GM04503 (cell line): ENCODE measurements around the gene TMEM30A.
A peak's percentile ranks its signal among the peaks of the same experiment; 100 is the strongest.

Experiments
- DNase-seq: peaks from one replicate; pipeline ENCODE4 v3.0.0-alpha.2; 2012; ENCODE audit warnings: low read depth

TMEM30A gene

GRCh38 chr6:75284632-75285282 is at the start of gene TMEM30A:
TMEM30A (minus strand) TSS chr6:75284792; CDS start chr6:75284638, 154 bp downstream.
- peak; percentile 95 for DNase-seq

- no peak for DNase-seq
Observed at GRCh38 chr6:75333676-75334200, 49.1 kb upstream of the TMEM30A start.

GRCh38 chr6:75331151-75331550 is 46.6 kb upstream of the TMEM30A start:
- peak; percentile 89 for DNase-seq

- DNase-seq: no peak
Observed at GRCh38 chr6:75329703-75330102, 45.1 kb upstream of the TMEM30A start.

- no peak for DNase-seq
Observed at GRCh38 chr6:75327807-75328206, 43.2 kb upstream of the TMEM30A start.

GRCh38 chr6:75326557-75327258 is 42.1 kb upstream of the TMEM30A start:
- no peak for DNase-seq

GRCh38 chr6:75318900-75319299 is 34.3 kb upstream of the TMEM30A start:
- DNase-seq: no peak

GRCh38 chr6:75317503-75318206 is 33.1 kb upstream of the TMEM30A start:
- peak; percentile 79 for DNase-seq

GRCh38 chr6:75315978-75316377 is 31.4 kb upstream of the TMEM30A start:
- no peak for DNase-seq

GRCh38 chr6:75308250-75308988 is 23.8 kb upstream of the TMEM30A start:
- DNase-seq: no peak

- no peak for DNase-seq
Observed at GRCh38 chr6:75307364-75308004, 22.9 kb upstream of the TMEM30A start.

GRCh38 chr6:75306064-75306463 is 21.5 kb upstream of the TMEM30A start:
- no peak for DNase-seq

- no peak for DNase-seq
Observed at GRCh38 chr6:75305573-75305972, 21.0 kb upstream of the TMEM30A start.

GRCh38 chr6:75302280-75302679 is 17.7 kb upstream of the TMEM30A start:
- DNase-seq: no peak

- no peak for DNase-seq
Observed at GRCh38 chr6:75301537-75301936, 16.9 kb upstream of the TMEM30A start.

- DNase-seq: no peak
Observed at GRCh38 chr6:75301088-75301487, 16.5 kb upstream of the TMEM30A start.

- no peak for DNase-seq
Observed at GRCh38 chr6:75300531-75300855, 15.9 kb upstream of the TMEM30A start.

- DNase-seq: no peak
Observed at GRCh38 chr6:75299801-75300530, 15.4 kb upstream of the TMEM30A start.

GRCh38 chr6:75296811-75297779 is 12.5 kb upstream of the TMEM30A start:
- DNase-seq: no peak

GRCh38 chr6:75292555-75292954 is 8.0 kb upstream of the TMEM30A start:
- DNase-seq: no peak
